Psoas muscle (tissue), 8 donors: Measurements from ENCODE around the gene DNMBP. TPM values are rescaled to one million over a fixed set of nuclear protein-coding genes. Genes with fewer than 3 reads are reported as not detected.

Experiments used
- ATAC-seq, 4 donors: fragments of 200-7000 bp; cut with Tn5 transposase; one replicate each; pipeline ENCODE4 v1.9.1; 2020; ENCODE audit warnings: moderate library complexity in 3 of 4, mild to moderate bottlenecking in 2 of 4
- DNase-seq, 2 donors: peaks; one replicate each; pipeline ENCODE4 v3.0.0-alpha.2; 2020
- H3K27ac ChIP-seq: fragments of 200-600 bp; one replicate; pipeline ENCODE4 v1.8.0; 2022
- H3K27me3 ChIP-seq, 3 donors: fragments of 200-600 bp in 1 of 3; one replicate each; pipeline versions ENCODE4 v1.6.1 to v1.8.0; 2013 to 2022; ENCODE audit warnings: low read length in 2 of 3, mild to moderate bottlenecking in 2 of 3, moderate library complexity in 1 of 3; ENCODE audit not compliant: insufficient read depth in 3 of 3
- H3K36me3 ChIP-seq, 2 donors: fragments of 200-600 bp in 1 of 2; one replicate each; pipeline versions ENCODE4 v1.6.1 to v1.8.0; 2013 to 2022; ENCODE audit warnings: low read depth in 1 of 2, mild to moderate bottlenecking in 1 of 2, moderate library complexity in 1 of 2; ENCODE audit not compliant: insufficient read depth in 1 of 2
- H3K4me1 ChIP-seq: fragments of 200-600 bp; one replicate; pipeline ENCODE4 v1.8.0; 2022
- H3K4me3 ChIP-seq: fragments of 200-600 bp; one replicate; pipeline ENCODE4 v1.8.0; 2022; ENCODE audit warnings: mild to moderate bottlenecking
- H3K9me3 ChIP-seq: fragments of 200-600 bp; one replicate; pipeline ENCODE4 v1.8.0; 2022
- CTCF ChIP-seq: fragments of 200-600 bp; IDR thresholded peaks from one replicate; pipeline ENCODE4 v1.8.0; 2022; ENCODE audit warnings: antibody characterized with exemption
- WGBS, 3 donors: extraction: QIAGEN DNeasy Blood & Tissue Kit; methylation state at CpG; one replicate each; pipeline versions ENCODE4 v1.1.6 to v1.1.7; 2013; 5-methylcytosine and 5-hydroxymethylcytosine counted together
- intact Hi-C, 2 donors: fragments of 100-400 bp; cut with DNase I; formaldehyde crosslinking; loops; one replicate each; pipeline versions ENCODE4 v1.11.0 to v1.14.2; 2022
- polyA plus RNA-seq, 3 donors: library from polyadenylated mRNA; stranded (reverse); fragments of 200-250 nt; gene quantifications; one replicate each; pipeline ENCODE4 v1.2.3, GENCODE V29; 2013
- total RNA-seq, 4 donors: library from RNA; stranded (reverse); fragmentation: NEBNext Ultra II Directional in 2 of 4; extraction: Animal tissue kit (Norgen Biotek cat#: 25700) in 2 of 4; gene quantifications; one replicate each; pipeline versions ENCODE4 v1.2.1 to v1.2.4, GENCODE V29; 2021 to 2023
- donor health status: healthy with polysubstance abuse.
- donor health status: DM: no; HTN: no; CAD: no; lungs with moderate emphysema.
- donor health status: Bipolar disorder and iron deficiency.
- donor health status: healthy.
- donor health status: DM: yes; HTN: yes; CAD: no.
- donor health status: DM: no; HTN: no; CAD: no.
- donor health status: DM: no; HTN: no; CAD: no.
- donor health status: DM: yes; HTN: yes; CAD: no.

The DNMBP gene
- total and polyA plus RNA-seq, 7 donors = 6.2 to 16.9 (median 11.0) TPM

GRCh38 chr10:100020886-100021253 lies 11.1 kb upstream of the DNMBP start:
- TF ChIP-seq CTCF = no peak
- DNase-seq (no peak), ATAC-seq (no peak)
- intact Hi-C loops = no loop called here
- no peaks in the 10 kb centered on the region for H3K4me1 ChIP-seq
- H3K27me3 ChIP-seq = peaks cover 0 to 2% (median 0%) of the 10 kb centered on the region in 3 donors
- H3K9me3 ChIP-seq = no peaks in the 10 kb centered on the region
- no peaks in the 10 kb centered on the region for H3K36me3 ChIP-seq
- H3K27ac ChIP-seq = no peak overlapping the region
- no peak overlapping the region for H3K4me3 ChIP-seq
- 46 to 49% (median 47%) methylated on average over 10 to 11 of the region's 11 CpGs for WGBS, 3 donors

- TF ChIP-seq CTCF = no peak
- Histone ChIP-seq H3K4me3 (no peak overlapping the region), H3K36me3 (no peaks in the 10 kb centered on the region), H3K27ac (no peak overlapping the region), H3K27me3 (peaks cover 0 to 2% (median 0%) of the 10 kb centered on the region in 3 donors), H3K4me1 (no peaks in the 10 kb centered on the region), H3K9me3 (no peaks in the 10 kb centered on the region)
- DNase-seq (no peak), ATAC-seq (no peak)
- WGBS, 3 donors = 65 to 70% (median 69%) methylated on average over 5 of the region's 5 CpGs
- intact Hi-C loops = no loop called here
Measured at GRCh38 chr10:100020142-100020885, 10.6 kb upstream of the DNMBP start.

- Histone ChIP-seq H3K4me1 (no peaks in the 10 kb centered on the region), H3K27ac (no peak overlapping the region), H3K9me3 (no peaks in the 10 kb centered on the region), H3K27me3 (peaks cover 0 to 2% (median 0%) of the 10 kb centered on the region in 3 donors), H3K36me3 (no peaks in the 10 kb centered on the region), H3K4me3 (no peak overlapping the region)
- DNase-seq = no peak
- 50 to 60% (median 58%) methylated on average over 3 of the region's 3 CpGs for WGBS, 3 donors
- intact Hi-C loops = loop anchor here in 1 of 2 donors (10.0 kb wide), 1 partner anchor 175 kb away; no protein-coding TSS in a partner anchor
- ATAC-seq = no peak
- no peak for TF ChIP-seq CTCF
Measured at GRCh38 chr10:100019787-100020141, 10.0 kb upstream of the DNMBP start.

GRCh38 chr10:100014071-100014762 lies 4.5 kb upstream of the DNMBP start:
- Histone ChIP-seq H3K27ac (no peak overlapping the region), H3K4me1 (no peaks in the 10 kb centered on the region), H3K4me3 (no peak overlapping the region), H3K36me3 (no peaks in the 10 kb centered on the region), H3K27me3 (no peaks in the 10 kb centered on the region), H3K9me3 (no peaks in the 10 kb centered on the region)
- WGBS, 3 donors = 74 to 81% (median 74%) methylated on average over 5 of the region's 5 CpGs
- DNase-seq (no peak), ATAC-seq (no peak)
- no peak for TF ChIP-seq CTCF
- intact Hi-C loops = loop anchor here (5.0 to 10.0 kb wide), 2 partner anchors 37 to 169 kb away; no protein-coding TSS in a partner anchor
